ENCODE results near the gene ACOT7. TPM values are rescaled to one million over a fixed set of nuclear protein-coding genes. Genes with fewer than 3 reads are reported as not detected.
A peak's percentile ranks its signal among the peaks of the same experiment; 100 is the strongest.

ACOT7 gene
- total RNA-seq, 1 donor from 2014 or later: 38.8 TPM

GRCh38 chr1:6330410-6330911 is 63.1 kb downstream of the ACOT7 start:
- H3K4me3 ChIP-seq: no peak overlapping the region
- H3K9me3 ChIP-seq: no peaks in the 10 kb centered on the region
- intact Hi-C loops (cut with DNase I): no loop called here
- TF ChIP-seq POLR2A (IDR thresholded peaks at IDR 0.05): no peak
- no peak for TF ChIP-seq POLR2AphosphoS5 (IDR thresholded peaks at IDR 0.05; ENCODE audit: insufficient read depth in 1 of 2, low read depth in 1 of 2)
- TF ChIP-seq CTCF (IDR thresholded peaks at IDR 0.05): no peak
- H3K27me3 ChIP-seq: no peaks in the 10 kb centered on the region
- no peak for DNase-seq (ENCODE audit: extremely low spot score in 2 of 2)
- H3K4me1 ChIP-seq: peaks cover 28% of the 10 kb centered on the region
- peak overlapping the region; percentile 76 for H3K27ac ChIP-seq
- no peaks in the 10 kb centered on the region for H3K36me3 ChIP-seq

- H3K9me3 ChIP-seq: no peaks in the 10 kb centered on the region
- H3K27ac ChIP-seq: peak overlapping the region; percentile 76
- H3K36me3 ChIP-seq: no peaks in the 10 kb centered on the region
- TF ChIP-seq POLR2AphosphoS5 (IDR thresholded peaks at IDR 0.05; ENCODE audit: insufficient read depth in 1 of 2, low read depth in 1 of 2): no peak
- no peak for TF ChIP-seq CTCF (IDR thresholded peaks at IDR 0.05)
- TF ChIP-seq POLR2A (IDR thresholded peaks at IDR 0.05): no peak
- H3K4me1 ChIP-seq: peaks cover 28% of the 10 kb centered on the region
- DNase-seq (ENCODE audit: extremely low spot score in 2 of 2): no peak
- intact Hi-C loops (cut with DNase I): no loop called here
- H3K4me3 ChIP-seq: no peak overlapping the region
- H3K27me3 ChIP-seq: no peaks in the 10 kb centered on the region
These were observed 63.7 kb downstream of the ACOT7 start for GRCh38 chr1:6329851-6330250.

DNA sequence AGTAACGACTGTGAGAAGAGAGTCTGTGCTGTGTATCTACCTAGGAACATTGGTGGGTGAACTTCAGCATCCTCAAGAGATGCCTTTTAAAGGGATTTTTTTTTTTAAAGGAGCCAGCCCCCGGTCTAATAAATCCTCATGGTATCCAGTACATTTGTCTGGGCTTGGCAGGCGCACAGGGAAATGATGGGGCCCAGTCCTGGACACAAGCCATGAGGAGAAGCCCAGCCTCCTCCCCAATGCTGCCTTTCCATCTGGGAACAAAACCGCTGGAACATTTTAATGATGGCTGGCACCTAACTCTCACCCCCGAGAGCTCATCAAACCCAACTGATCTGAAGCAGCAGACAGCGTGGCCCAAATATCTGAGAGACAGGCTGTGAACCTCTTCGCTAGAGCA is 64.2 kb downstream of the ACOT7 start:
- TF ChIP-seq POLR2A (IDR thresholded peaks at IDR 0.05) (no peak), POLR2AphosphoS5 (IDR thresholded peaks at IDR 0.05; ENCODE audit: insufficient read depth in 1 of 2, low read depth in 1 of 2) (no peak), CTCF (IDR thresholded peaks at IDR 0.05) (no peak)
- Histone ChIP-seq H3K27me3 (no peaks in the 10 kb centered on the region), H3K4me1 (peaks cover 28% of the 10 kb centered on the region), H3K9me3 (no peaks in the 10 kb centered on the region), H3K36me3 (no peaks in the 10 kb centered on the region), H3K4me3 (no peak overlapping the region), H3K27ac (peak overlapping the region; percentile 76)
- DNase-seq (ENCODE audit: extremely low spot score in 2 of 2): no peak
- intact Hi-C loops (cut with DNase I): no loop called here

DNA sequence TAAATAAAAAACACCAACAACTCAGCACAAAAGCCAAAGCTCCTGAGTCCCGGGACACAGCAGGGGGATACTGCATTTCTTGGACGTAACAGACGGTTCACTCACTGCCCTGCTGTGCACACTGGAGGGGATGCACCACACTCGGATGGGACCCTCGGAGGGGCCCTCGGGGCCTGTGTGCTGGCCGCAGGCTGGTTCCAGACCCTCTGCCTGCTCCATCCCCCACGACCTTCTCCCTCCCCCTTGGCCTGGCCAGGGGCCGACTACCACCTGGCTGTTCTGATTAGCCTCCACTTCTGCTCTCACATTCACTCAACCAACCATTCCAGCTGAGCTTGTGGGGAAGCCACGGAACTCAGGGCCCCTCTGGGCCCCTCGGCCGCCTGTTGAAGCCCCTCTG is 64.9 kb downstream of the ACOT7 start:
- no peaks in the 10 kb centered on the region for H3K9me3 ChIP-seq
- TF ChIP-seq POLR2AphosphoS5 (IDR thresholded peaks at IDR 0.05; ENCODE audit: insufficient read depth in 1 of 2, low read depth in 1 of 2): no peak
- no peak for TF ChIP-seq CTCF (IDR thresholded peaks at IDR 0.05)
- TF ChIP-seq POLR2A (IDR thresholded peaks at IDR 0.05): no peak
- peaks cover 28% of the 10 kb centered on the region for H3K4me1 ChIP-seq
- H3K4me3 ChIP-seq: no peak overlapping the region
- H3K27ac ChIP-seq: peak overlapping the region; percentile 76
- intact Hi-C loops (cut with DNase I): no loop called here
- H3K36me3 ChIP-seq: no peaks in the 10 kb centered on the region
- DNase-seq (ENCODE audit: extremely low spot score in 2 of 2): no peak
- no peaks in the 10 kb centered on the region for H3K27me3 ChIP-seq

DNA sequence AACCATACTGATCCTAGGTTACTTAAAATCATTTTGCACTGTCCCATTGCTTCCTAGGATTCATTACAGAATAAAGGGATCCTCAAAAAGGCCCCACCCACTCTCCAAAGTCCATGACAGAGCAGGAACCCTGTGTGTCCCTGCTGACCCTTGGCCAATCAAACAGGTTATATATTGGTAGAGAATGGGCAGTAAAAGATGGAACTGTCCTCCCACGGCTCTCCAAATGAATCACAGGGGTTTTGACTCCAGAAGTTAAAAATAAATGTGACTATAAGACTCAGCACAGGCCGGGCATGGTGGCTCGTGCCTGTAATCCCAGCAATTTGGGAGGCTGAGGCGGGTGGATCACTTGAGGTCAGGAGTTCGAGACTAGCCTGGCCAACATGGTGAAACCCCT is 65.5 kb downstream of the ACOT7 start:
- Histone ChIP-seq H3K4me1 (peaks cover 28% of the 10 kb centered on the region), H3K36me3 (no peaks in the 10 kb centered on the region), H3K27me3 (no peaks in the 10 kb centered on the region), H3K9me3 (no peaks in the 10 kb centered on the region), H3K27ac (peak overlapping the region; percentile 76), H3K4me3 (no peak overlapping the region)
- TF ChIP-seq POLR2A (IDR thresholded peaks at IDR 0.05) (no peak), POLR2AphosphoS5 (IDR thresholded peaks at IDR 0.05; ENCODE audit: insufficient read depth in 1 of 2, low read depth in 1 of 2) (no peak), CTCF (IDR thresholded peaks at IDR 0.05) (no peak)
- DNase-seq (ENCODE audit: extremely low spot score in 2 of 2): no peak
- intact Hi-C loops (cut with DNase I): no loop called here
